ENCODE measurements around the gene MAB21L2.

GRCh38 chr4:150598909-150599308 is 17.0 kb downstream of the MAB21L2 start:
- TF ChIP-seq EZH2 (IDR thresholded peaks at IDR 0.05; ENCODE audit: borderline replicate concordance, insufficient read depth, low read length, poor library complexity, severe bottlenecking) (no peak), CTCF (IDR thresholded peaks at IDR 0.05; ENCODE audit: poor library complexity, severe bottlenecking) (no peak), EP300 (conservative IDR thresholded peaks at IDR 0.05; ENCODE audit: poor library complexity, severe bottlenecking) (no peak), POLR2AphosphoS5 (IDR thresholded peaks at IDR 0.05) (no peak), REST (IDR thresholded peaks at IDR 0.05; ENCODE audit: borderline replicate concordance) (no peak), TAF1 (IDR thresholded peaks at IDR 0.05; ENCODE audit: low read depth) (no peak)

Data from neural cell (in vitro differentiated cells).